Measurements from ENCODE around the gene UTP4.
"Not testable (repeated sequence)": the region's sequence is repeated elsewhere in the genome, so short reads cannot be mapped to it uniquely, and the experiment has no call there.

- TF ChIP-seq CTCF (conservative IDR thresholded peaks at IDR 0.05; ENCODE audit: low read depth, low read length); EZH2 (IDR thresholded peaks at IDR 0.05; ENCODE audit: low read length, unreplicated experiment): not testable (repeated sequence)
Measured at GRCh38 chr16:69124406-69124805, 8.0 kb upstream of the UTP4 start.

Measured in PC-3 (cell line).